GM18517 (cell line): Measurements from ENCODE around the gene PRCC.
A peak's percentile ranks its signal among the peaks of the same experiment; 100 is the strongest.
"Not testable (repeated sequence)": the region's sequence is repeated elsewhere in the genome, so short reads cannot be mapped to it uniquely, and the experiment has no call there.

Experiments used
- ATAC-seq: cut with Tn5 transposase; IDR thresholded peaks from one replicate; pipeline ENCODE4 v1.9.1; 2021; ENCODE audit warnings: mild to moderate bottlenecking, moderate library complexity; ENCODE audit not compliant: unreplicated experiment

The PRCC gene

GRCh38 chr1:156757572-156758253 lies 9.6 kb upstream of the PRCC start:
- not testable (repeated sequence) for ATAC-seq

DNA sequence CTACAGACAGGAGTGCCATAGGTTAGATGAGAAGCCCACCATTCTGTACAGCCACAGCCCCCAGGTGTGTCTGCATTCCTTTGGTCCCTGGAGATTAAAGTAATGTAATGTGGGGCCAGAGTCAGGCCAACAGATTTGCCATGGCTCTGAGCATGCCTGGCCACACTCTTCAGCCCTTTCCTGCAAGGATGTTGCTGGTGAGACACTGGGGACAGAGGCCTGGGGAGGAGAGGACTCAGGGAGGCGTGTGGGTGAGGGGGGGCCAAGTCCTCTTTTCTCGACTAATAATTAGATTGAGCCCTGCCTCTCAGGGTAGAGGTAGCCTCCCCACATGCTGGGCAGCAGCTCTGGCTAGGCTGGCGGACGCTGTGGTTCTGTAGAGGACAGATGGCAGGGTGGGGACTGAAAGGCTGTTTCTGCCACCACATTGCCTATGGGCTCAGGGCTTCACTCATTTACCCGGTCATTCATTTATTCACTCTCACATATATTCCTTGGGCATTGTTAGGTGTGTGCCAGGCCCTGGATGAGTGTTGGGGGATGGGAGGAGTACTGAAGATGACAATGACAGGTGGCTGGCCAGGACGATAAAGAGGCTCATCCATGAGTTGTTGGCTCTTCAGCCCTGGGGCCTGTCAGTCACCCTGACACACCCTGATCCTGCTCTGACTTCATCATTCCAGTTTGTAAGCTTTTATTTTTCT lies 7.1 kb upstream of the PRCC start:
- no peak for ATAC-seq

DNA sequence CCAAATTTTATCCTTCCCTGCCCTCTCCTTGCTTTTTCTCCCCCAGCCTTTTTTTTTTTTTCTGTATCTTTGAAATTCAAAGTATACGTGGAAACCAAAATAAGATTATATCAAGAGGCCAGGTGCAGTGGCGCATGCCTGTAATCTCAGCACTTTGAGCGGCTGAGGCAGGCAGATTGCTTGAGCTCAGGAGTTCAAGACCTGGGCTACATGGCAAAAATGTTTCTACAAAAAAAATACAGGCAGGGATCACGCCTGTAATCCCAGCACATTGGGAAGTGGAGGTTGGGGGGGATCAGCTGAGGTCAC lies 6.6 kb upstream of the PRCC start:
- ATAC-seq, result no peak

DNA sequence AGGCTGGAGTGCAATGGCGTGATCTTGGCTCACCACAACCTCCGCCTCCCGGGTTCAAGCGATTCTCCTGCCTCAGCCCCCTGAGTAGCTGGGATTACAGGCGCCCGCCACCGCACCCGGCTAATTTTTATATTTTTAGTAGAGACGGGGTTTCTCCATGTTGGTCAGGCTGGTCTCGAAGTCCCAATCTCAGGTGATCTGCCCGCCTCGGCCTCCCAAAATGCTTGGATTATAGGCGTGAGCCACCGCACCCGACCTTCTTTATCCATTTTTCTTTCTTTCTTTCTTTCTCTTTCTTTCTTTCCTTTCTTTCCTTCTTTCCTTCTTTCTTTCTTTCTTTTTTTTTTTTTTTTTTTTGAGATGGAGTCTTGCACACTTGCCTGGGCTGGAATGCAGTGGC lies 2.2 kb upstream of the PRCC start:
- not testable (repeated sequence) for ATAC-seq

- no peak for ATAC-seq
These were observed 1.7 kb upstream of the PRCC start for GRCh38 chr1:156765666-156766065.

DNA sequence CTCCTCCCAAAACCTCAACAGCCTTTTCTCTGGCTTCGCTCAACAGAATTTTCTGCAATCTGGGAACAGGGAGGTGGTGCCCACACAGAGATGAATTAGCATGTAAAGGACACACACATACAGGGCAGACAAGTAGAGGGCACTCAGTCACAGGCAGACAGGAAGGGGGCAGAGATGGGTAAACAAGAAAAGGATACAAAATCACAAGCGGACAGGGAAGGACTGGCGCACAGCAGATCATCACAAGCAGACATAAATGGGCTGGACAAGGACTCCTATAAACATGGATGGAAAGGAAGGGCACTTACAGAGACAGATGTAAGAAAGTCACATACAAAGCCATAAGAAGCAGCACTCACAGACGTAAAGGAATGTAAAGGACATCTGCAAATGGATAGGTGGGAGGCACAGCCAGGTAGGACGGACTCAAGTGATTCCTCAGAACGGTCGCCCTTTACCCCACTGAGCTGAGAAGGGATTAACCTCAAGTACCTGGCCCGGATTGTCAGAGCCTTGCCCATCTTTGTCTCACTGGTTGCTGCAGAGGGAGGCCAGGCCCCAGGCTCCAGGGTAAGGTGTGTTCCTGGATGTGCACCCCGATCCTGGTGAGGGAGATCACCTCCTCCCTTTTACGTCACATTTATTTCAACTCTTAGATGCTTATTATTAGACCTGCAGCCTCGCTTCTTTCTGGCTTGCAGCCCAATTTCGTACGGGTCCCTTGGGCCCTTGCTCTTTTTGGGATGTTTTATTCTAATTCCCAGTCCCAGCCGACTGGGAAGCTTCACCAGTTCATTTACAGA lies 836 bp upstream of the PRCC start:
- peak; percentile 3 for ATAC-seq

GRCh38 chr1:156767879-156768604 lies 707 bp downstream of the PRCC start:
- peak; percentile 3 for ATAC-seq

- ATAC-seq, result no peak
These were observed 1.4 kb downstream of the PRCC start for GRCh38 chr1:156768610-156769295.

GRCh38 chr1:156772222-156772621 lies 4.9 kb downstream of the PRCC start:
- ATAC-seq, result no peak

DNA sequence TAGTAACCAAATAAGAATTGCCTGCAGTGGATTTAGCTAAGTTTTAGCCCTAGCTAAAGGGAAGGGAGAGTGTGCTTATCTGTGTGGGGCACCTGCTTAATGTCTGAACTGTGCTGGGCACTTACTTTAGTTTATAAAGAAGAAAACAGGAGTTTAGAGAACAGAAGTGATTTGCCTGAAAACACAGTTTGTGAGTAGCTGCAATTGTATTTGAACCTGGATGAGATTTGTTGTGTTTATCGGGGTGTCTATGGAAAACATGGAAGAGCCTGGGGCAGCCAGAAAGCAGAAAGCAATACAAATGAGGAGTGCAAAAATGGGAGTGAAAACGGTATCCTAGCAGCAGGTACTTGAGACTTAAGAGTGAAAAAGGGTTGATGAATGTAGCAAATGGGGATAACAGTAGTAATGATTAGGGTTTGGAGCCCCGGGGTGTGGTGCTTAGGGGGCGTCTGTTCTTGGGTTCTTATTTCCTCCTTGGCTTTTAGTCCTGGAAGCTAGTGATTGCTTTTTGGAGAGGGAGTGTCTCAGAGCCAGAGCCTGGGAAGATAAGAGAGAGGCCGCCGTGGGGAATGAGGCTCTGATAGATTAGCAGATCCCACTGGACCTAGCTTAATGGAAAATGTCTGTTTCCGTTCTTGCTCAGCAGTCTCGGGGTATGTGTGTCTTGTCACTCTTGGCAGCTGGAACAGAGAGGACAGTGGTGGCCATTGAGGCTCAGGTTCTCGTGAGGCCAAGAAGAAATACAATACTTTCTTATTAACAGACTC lies 5.6 kb downstream of the PRCC start:
- no peak for ATAC-seq

DNA sequence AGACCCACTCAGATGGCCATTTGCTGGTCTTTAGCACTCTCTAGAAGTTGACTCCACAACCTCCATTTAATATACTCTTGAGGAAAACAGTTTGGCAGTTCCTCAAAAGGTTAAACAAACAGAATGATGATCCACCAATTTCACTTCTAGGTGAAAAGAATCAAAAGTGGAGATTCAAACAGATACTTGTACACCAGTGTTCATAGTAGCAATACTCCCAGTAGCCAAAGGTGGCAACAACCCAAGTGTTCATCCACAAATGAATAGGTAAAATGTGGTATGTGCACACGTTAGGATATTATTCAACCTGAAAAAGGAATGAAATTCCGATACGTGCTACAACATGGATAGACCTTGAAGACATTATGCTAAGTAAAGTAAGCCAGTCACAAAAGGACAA lies 6.3 kb downstream of the PRCC start:
- ATAC-seq, result no peak

GRCh38 chr1:156775799-156776198 lies 8.5 kb downstream of the PRCC start:
- no peak for ATAC-seq

GRCh38 chr1:156776942-156777341 lies 9.6 kb downstream of the PRCC start:
- ATAC-seq, result no peak

DNA sequence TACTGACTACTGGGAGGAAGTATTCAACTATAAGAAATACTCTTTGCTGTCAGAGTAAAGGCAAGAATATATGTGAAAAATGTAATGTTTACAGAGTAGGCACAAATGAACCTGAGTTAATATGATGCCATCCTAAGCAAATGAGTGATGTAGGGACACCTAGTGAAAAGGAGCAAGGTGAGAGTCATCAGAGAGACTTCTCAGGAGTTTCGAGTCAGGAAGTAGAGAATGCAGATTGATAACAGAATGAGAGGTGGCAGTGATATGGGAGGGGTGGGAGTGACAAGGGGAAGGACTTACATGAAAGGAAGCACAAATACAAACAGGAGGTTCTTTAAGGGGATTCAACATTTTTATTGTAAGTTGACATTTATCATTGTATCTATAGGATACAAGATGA lies 10.2 kb downstream of the PRCC start:
- no peak for ATAC-seq

GRCh38 chr1:156781585-156782186 lies 14.4 kb downstream of the PRCC start:
- no peak for ATAC-seq

DNA sequence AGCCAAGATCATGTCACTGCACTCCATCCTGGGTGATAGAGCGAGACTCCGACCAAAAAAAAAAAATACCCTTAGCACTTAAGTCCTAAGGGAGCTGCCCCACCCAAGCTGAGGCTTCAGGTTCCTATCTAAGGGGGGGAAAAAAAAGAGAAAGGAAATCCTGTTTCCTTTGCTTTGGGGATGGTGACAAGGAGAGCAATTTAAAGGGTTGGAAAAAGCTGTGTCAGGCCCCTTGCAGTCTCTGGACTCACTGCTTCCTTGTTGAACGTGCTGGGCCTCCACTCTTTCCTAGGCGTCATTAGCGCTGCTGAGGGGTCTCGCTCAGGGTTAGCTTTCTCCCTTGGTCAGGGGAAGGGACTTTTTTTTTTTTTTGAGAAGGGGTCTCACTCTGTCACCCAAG lies 18.1 kb downstream of the PRCC start:
- no peak for ATAC-seq

DNA sequence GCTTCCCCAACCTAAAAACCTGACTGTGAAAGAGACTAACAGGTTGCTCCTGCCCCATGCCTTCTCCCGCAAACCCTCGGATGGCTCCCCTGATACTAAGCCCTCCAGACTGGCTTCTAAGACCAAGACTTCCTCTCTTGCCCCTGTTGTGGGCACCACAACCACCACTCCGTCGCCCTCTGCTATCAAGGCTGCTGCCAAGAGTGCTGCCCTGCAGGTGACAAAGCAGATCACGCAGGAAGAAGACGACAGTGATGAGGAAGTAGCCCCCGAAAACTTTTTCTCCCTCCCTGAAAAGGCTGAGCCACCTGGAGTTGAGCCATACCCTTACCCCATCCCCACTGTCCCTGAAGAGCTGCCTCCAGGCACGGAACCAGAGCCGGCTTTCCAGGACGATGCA lies 19.3 kb downstream of the PRCC start:
- no peak for ATAC-seq

DNA sequence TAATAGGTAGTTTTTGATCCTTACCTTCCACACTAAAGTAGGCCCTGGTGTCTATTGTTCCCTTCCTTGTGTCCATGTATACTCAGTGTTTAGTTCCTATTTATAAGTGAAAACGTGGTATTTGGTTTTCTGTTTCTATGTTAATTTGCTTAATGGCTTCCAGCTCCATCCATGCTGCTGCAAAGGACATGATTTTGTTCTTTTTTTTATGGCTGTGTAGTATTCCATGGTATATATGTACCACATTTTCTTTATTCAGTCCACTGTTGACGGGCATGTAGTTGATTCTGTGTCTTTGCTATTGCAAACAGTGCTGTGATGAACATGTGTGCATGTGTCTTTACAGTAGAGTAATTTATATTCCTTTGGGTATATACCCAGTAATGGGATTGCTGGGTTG lies 20.8 kb downstream of the PRCC start:
- ATAC-seq, result no peak

DNA sequence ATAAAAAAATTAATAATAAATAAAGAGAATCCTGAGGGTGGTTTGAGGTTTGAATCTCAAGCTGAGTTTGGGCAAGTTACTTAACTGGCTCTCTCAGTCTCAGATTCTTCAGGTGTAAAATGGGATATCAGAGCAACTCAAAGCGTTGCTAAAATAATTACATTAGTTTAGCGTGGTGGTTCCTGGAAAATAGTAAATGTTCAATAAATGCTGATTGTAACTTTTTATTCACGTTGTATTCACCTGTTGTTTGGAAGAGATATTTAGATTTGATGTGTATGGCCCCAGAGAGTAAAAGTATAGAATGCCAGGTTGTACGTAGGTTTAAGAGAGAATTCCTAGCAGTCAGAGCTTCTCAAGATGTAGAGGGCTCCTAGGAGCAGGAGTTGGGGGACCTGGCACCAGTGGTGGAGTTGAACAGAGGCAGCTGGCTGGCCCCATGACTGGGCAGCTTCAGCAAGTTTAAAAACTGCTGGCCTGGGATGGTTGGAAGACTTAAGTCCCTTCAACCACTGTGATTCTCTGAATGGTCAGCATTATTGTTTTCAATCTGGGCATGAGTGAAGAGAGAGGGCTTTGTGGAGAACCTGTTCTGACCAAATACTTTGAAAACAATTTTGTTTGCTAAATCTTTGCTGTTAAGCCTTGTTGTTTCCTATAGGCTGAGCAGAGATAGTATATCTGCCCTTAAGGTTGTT lies 22.4 kb downstream of the PRCC start:
- ATAC-seq, result no peak
